KG1 (cell line): ENCODE results near the gene TASL.
"Not testable (repeated sequence)": the region's sequence is repeated elsewhere in the genome, so short reads cannot be mapped to it uniquely, and the experiment has no call there.

Source experiments
- DNase-seq: peaks from one replicate; lab custom pipeline; 2025; lab: John Stamatoyannopoulos, UW

The TASL gene

DNA sequence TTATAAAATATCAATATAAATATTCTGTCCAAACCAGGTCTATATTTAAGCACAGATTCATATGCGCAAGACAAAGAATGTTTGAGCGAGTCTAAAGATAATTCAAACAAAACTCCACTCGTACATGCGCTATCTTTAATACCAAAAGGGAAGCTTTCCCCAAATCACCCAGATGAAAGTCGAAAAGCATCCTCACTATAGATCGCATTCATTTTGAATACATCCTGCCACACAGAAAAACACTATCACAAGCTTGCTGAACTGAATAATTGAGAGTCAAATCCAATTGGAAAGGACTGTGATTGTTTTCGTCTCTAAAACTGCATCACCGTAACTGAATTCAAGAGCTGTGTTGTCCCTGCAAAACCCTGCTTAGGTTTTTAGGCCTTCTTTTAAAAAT is 685 bp downstream of the TASL start:
- DNase-seq = no peak

DNA sequence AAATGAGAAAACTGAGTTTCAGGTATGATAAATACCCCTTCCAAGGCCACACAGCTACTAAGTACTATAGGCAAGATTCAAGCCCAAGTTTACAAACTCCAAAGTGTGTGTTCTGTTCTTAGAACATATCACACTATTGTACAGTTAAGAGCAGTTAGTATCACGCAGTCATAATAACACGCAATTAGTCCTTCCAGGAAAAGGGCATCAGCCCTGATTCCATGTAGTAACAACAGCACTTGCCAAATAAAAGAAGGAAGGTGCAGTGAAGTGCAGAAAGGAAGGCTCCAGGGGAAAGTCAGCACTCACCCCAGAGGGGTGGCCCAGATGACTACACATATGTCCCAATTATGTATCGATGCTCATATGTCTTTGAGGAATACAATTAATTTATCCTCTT is 4.4 kb downstream of the TASL start:
- DNase-seq = no peak

DNA sequence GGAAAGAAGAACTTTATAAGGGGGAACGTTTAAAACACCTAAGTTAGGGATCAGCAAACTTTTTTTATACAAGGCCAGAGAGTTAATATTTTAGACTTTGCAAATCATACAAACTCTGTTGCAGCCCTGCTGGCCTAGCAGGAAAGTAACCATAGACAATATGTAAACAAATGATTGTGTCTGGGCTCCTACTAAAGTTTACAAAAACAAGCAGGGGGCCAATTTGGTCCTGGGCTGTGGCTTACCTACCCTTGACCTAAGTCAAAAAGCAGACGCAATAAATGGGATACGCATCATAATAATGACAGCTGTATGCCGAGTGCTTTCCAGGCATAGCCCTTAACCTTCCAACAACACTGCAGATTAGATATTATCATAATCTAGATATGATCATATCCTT is 4.9 kb downstream of the TASL start:
- no peak for DNase-seq

DNA sequence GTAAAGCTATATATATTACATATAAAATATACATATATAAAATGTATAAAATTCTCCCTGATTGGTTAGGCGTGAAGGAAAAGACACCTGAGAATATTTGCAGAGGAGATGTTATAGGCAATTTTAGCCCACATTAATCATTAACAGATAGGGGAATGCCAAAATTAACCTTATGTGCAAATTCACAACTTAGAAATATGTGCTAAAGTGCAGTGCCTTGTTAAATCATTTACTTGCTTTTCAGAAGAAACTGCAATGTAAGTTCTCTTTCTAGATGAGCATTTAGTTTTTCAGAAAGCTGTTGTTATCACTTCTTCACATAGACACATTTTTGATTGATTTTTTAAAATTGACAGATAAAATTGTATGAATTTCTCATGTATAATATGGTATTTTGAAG is 5.6 kb downstream of the TASL start:
- DNase-seq = no peak

DNA sequence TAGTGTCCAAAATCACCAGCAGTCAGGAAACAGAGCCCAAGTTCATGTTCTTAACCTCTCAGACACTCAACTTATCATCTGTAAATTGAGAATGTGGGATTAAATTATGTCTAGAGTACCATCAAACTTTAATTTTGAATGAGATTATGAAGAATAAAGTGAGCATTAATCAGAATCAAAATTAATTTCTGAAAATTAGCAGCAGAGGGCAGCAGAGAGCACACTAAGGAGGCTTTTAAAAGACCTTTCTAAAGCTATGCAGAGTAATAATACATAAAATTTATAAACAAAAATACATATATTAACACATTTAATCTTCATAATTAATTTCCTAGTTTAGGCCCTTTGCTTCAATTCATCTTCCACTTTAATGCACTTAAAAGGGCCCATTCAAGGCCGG is 7.1 kb downstream of the TASL start:
- DNase-seq = no peak

DNA sequence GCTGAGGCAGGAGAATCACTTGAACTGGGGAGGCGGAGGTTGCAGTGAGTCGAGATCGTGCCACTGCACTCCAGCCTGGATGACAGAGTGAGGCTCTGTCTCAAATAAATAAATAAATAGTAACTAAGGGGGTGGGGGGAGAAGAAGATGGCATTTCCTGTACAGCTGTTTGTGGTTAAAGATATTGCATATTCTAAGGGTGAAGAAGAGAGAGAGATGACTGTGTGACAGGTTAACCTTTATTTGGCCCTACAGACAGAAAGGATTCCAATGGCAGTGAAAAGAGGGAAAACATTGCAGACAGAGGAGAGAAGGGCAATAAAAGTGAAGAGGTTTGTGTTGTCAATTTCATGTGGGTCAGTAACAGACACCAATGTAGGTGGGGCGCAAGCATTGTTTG is 9.4 kb downstream of the TASL start:
- no peak for DNase-seq

DNA sequence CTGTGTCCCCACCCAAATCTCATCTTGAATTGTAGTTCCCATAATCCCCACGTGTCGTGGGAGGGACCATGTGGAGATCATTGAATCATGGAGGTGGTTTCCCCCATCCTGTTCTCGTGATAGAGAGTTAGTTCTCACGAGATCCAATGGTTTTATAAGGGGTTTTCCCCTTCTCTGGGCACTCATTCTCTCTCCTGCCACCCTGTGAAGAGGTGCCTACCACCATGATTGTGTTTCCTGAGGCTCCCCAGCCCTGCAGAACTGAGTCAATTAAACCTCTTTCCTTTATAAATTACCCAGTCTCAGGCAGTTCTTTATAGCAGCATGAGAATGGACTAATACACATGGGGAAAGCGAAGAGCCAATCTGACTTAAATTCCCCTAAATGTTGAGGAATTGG is 14.5 kb downstream of the TASL start:
- not testable (repeated sequence) for DNase-seq

DNA sequence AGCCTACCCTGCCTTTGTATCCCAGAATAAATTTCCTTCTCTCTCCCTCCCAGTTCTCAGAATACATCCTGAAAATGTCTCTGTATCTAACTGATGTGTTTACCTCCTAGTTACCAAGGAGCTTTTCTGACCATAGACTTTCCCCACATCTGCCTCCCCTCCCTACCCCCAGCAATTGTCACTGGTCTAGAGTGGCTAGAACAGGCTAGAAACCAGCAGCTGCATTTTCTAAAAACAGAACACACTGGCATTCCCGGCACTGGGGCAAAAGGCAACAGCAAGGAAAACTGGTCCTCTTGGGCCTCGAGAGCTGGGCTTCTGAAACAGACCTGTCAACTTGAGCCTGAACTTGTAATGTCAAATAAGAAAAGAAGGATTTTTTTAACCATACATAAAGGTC is 16.4 kb downstream of the TASL start:
- no peak for DNase-seq

DNA sequence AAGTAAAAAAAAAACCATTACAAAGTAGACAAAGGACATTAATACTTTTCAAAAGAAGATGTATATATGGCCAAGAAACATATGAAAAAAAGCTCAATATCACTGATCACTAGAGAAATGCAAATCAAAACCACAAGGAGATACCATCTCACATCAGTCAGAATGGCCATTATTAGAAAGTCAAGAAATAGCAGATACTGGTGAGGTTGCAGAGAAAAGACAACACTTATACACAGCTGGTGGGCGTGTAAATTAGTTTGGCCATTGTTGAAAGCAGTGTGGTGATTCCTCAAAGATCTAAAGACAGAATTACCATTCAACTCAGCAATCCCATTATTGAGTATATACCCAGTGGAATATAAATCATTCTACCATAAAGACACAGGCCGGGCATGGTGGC is 39.3 kb downstream of the TASL start:
- no peak for DNase-seq

DNA sequence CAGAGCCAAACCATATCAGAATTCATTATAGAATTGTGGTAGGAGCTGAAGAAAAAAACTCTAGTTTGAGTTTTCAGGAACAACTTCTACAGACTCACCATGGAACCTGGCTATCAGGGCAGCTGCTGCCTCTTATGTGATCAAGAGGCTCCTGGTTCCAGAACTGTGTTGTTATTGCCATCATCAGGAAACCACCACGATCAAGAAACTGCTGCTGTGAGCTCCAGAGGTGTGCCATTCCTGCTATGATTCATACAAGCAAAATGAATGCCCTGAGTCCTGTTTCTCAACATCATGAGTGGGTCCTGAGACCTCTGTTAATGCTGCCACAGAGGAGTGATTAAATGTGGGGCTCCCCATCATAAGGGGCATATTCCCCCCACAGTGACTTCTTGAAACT is 43.7 kb downstream of the TASL start:
- no peak for DNase-seq

DNA sequence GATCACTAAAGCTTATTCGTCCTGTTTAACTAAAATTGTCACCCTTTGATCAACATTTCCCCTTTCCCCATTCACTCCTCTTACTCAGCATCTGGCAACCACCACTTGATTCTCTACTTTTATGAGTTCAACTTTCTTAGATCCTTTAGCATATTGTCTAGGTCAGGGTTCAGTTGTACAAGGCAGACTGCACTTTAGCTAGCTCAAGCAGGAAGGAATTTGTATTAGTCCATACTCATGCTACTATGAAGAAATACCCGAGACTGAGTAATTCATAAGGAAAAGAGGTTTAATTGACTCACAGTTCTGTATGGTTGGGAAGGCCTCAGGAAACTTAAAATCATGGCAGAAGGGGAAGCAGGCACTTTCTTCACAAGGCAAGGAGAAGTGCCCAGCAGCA is 44.3 kb downstream of the TASL start:
- DNase-seq = no peak

DNA sequence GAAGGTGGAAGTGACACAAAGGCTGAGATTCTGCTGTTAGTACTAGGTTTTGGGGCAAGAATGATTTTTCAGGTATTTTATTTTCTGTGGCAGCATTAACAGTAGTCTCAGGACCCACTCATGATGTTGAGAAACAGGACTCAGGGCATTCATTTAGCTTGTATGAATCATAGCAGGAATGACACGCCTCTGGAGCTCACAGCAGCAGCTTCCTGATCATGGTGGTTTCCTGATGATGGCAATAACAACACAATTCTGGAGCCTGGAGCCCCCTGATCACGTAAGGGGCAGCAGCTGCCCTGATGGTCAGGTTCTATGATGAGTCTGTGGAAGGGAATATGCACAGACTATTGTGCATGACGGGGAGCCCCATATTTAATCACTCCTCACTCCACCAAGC is 47.0 kb downstream of the TASL start:
- DNase-seq = no peak

DNA sequence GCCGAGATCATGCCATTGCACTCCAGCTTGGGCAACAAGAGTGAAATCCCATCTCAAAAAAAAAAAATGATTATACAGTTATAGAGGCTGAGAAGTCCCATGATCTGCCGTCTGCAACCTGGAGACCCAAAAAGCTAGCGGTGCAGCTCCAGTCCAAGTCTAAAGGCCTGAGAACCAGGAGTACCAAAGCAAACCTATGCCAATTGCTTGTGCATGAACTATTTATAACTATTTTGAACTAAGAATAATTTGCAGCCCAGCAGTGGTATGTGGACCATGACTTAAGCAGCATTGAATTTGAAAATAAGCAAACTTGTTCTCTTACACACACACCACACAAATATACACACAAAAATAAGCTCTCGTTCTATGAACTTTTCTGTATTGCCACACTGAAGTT is 51.8 kb downstream of the TASL start:
- DNase-seq = no peak

DNA sequence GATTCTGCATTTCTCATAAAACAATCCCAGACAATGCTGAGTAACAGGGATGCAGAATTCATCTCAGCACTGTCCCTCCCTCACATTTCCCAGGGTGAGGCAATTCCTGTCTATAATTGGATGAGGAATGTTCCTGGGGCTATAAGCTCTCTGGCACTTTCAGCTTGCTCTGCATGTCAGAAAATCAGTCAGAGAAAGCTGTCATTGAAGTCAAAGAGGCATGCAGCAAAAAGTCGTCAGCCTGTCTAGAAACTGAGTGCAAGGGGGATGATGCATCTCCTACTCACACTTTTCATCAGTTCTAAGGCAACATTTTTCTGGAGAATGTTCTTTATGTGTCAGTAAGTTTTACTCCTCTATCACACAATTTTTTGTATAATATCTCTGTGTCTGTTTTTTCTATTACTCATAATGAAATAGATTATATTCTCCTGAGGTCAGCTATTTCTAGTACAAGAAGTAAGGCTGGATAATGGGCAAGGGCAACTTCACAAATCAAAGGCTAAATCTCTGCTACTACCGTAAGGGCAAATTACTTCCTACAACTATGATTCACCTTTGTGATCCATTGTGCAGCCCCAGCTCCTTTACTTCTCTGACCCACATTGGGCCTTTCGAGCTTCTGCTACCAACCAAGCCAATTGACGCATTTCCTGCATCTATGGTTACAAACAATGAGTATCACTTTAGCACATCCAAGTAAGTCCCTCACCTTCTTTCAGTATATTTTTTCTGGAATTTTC is 56.0 kb downstream of the TASL start:
- DNase-seq = no peak

DNA sequence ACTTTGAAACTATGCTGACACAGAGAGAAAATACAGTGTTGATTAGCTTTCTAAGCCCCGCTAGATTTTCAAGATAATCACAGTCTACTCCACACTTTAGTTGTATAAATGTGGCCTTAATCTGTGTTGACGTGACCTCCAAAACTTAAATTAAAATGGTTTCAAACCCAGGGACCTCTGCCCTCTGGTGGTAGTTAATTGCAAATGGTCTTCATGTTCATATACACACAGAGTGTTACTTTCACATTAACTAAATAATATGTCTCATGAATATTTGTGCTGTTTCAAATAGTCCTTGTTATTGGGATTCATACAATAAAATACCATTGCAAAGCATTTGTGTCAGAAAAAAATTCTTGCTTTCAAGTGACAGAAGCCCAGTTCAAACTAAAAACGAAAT is 64.3 kb downstream of the TASL start:
- no peak for DNase-seq
